Thyroid gland (tissue), 4 donors: Measurements from ENCODE around the gene FERD3L. TPM values are rescaled to one million over a fixed set of nuclear protein-coding genes. Genes with fewer than 3 reads are reported as not detected.

Source experiments
- DNase-seq, 2 donors: peaks; one replicate each; pipeline ENCODE4 v3.0.0-alpha.2; 2019
- H3K27ac ChIP-seq, 3 donors: fragments of 200-600 bp; sonication (generic); 1 replicate in 2 of 3; 2 replicates in 1 of 3; pipeline ENCODE4 v1.5.1; 2016 to 2019; ENCODE audit warnings: mild to moderate bottlenecking in 1 of 3, moderate library complexity in 1 of 3
- H3K27me3 ChIP-seq: fragments of 200-600 bp; sonication (generic); one replicate; pipeline ENCODE4 v1.5.1; 2019
- H3K36me3 ChIP-seq, 2 donors: fragments of 200-600 bp; sonication (generic); one replicate each; pipeline ENCODE4 v1.5.1; 2016 to 2019
- H3K4me1 ChIP-seq, 2 donors: fragments of 200-600 bp; sonication (generic); one replicate each; pipeline ENCODE4 v1.5.1; 2017 to 2019
- H3K4me3 ChIP-seq, 3 donors: fragments of 200-600 bp; sonication (generic); replicated peaks in 1 of 3; 1 replicate in 2 of 3; 2 replicates in 1 of 3; pipeline ENCODE4 v1.5.1; 2016; ENCODE audit warnings: mild to moderate bottlenecking in 1 of 3
- H3K9me3 ChIP-seq: fragments of 200-600 bp; sonication (generic); one replicate; pipeline ENCODE4 v1.5.1; 2017
- CTCF ChIP-seq, 6 experiments: fragments of 200-600 bp in 3 of 6; fragments of 450-650 bp in 3 of 6; sonication (generic) in 3 of 6; IDR thresholded peaks; one replicate each; pipeline ENCODE4 v1.5.1; 2016 to 2019; ENCODE audit warnings: antibody characterized with exemption in 6 of 6, mild to moderate bottlenecking in 2 of 6, inconsistent platforms in 1 of 6, moderate library complexity in 1 of 6
- POLR2A ChIP-seq, 2 donors: fragments of 450-650 bp; IDR thresholded peaks; one replicate each; pipeline ENCODE4 v1.6.1; 2017; ENCODE audit warnings: antibody characterized with exemption in 2 of 2, mild to moderate bottlenecking in 2 of 2, moderate library complexity in 1 of 2
- WGBS, 2 donors: methylation state at CpG; one replicate each; pipeline ENCODE4 v1.1.5; 2017; 5-methylcytosine and 5-hydroxymethylcytosine counted together
- intact Hi-C: fragments of 100-400 bp; cut with DNase I; formaldehyde crosslinking; loops from one replicate; pipeline ENCODE4 v1.15.1; 2023
- total RNA-seq, 4 donors: library from RNA; depleted of rRNA; stranded (reverse); fragments of >200 nt; gene quantifications; one replicate each; pipeline ENCODE4 v1.2.3, GENCODE V29; 2016

Gene FERD3L
- total RNA-seq, 4 donors from 2014 or later: not detected

GRCh38 chr7:19112274-19113001 lies 32.8 kb downstream of the FERD3L start:
- Histone ChIP-seq H3K4me3 (no peak overlapping the region), H3K9me3 (no peaks in the 10 kb centered on the region), H3K36me3 (no peaks in the 10 kb centered on the region), H3K4me1 (peaks cover 12 to 29% of the 10 kb centered on the region in 2 donors), H3K27me3 (peaks cover 53% of the 10 kb centered on the region), H3K27ac (no peak overlapping the region)
- 13 to 17% methylated on average over 28 to 42 of the region's 42 CpGs for WGBS, 2 donors
- TF ChIP-seq POLR2A (IDR thresholded peaks at IDR 0.05): no peak
- TF ChIP-seq CTCF (IDR thresholded peaks at IDR 0.05): no peak
- DNase-seq: no peak
- intact Hi-C loops: no loop called here

- Histone ChIP-seq H3K4me1 (peaks cover 19 to 31% of the 10 kb centered on the region in 2 donors), H3K9me3 (no peaks in the 10 kb centered on the region), H3K4me3 (no peak overlapping the region), H3K27ac (no peak overlapping the region), H3K36me3 (no peaks in the 10 kb centered on the region), H3K27me3 (peaks cover 60% of the 10 kb centered on the region)
- TF ChIP-seq POLR2A (IDR thresholded peaks at IDR 0.05) (no peak), CTCF (IDR thresholded peaks at IDR 0.05) (no peak)
- no peak for DNase-seq
- intact Hi-C loops: no loop called here
- 32 to 34% methylated on average over 15 of the region's 15 CpGs for WGBS, 2 donors
These were observed 33.5 kb downstream of the FERD3L start for GRCh38 chr7:19111474-19112273.

GRCh38 chr7:19110776-19111175 lies 34.4 kb downstream of the FERD3L start:
- intact Hi-C loops: no loop called here
- Histone ChIP-seq H3K4me1 (peaks cover 16 to 30% of the 10 kb centered on the region in 2 donors), H3K9me3 (no peaks in the 10 kb centered on the region), H3K27ac (no peak overlapping the region), H3K27me3 (peaks cover 55% of the 10 kb centered on the region), H3K4me3 (no peak overlapping the region), H3K36me3 (no peaks in the 10 kb centered on the region)
- DNase-seq: no peak
- 26 to 28% methylated on average over 6 of the region's 6 CpGs for WGBS, 2 donors
- TF ChIP-seq POLR2A (IDR thresholded peaks at IDR 0.05): no peak
- TF ChIP-seq CTCF (IDR thresholded peaks at IDR 0.05): no peak

GRCh38 chr7:19110026-19110730 lies 35.0 kb downstream of the FERD3L start:
- no peak for DNase-seq
- Histone ChIP-seq H3K27ac (no peak overlapping the region), H3K4me1 (peaks cover 12 to 26% of the 10 kb centered on the region in 2 donors), H3K27me3 (peaks cover 52% of the 10 kb centered on the region), H3K36me3 (no peaks in the 10 kb centered on the region), H3K9me3 (no peaks in the 10 kb centered on the region), H3K4me3 (no peak overlapping the region)
- 25 to 35% methylated on average over 11 of the region's 11 CpGs for WGBS, 2 donors
- intact Hi-C loops: no loop called here
- TF ChIP-seq CTCF (IDR thresholded peaks at IDR 0.05) (no peak), POLR2A (IDR thresholded peaks at IDR 0.05) (no peak)
